DND-41 (cell line): ENCODE results near the gene PEX11G.

Source experiments
- ATAC-seq: fragments of 200-7000 bp; cut with Tn5 transposase; 3 replicates; pipeline ENCODE4 v1.9.1; 2021; ENCODE audit warnings: low read depth; ENCODE audit not compliant: insufficient read depth
- DNase-seq: peaks from one replicate; pipeline ENCODE4 v3.0.0-alpha.2; 2020
- H2AFZ ChIP-seq: 2 replicates; pipeline ENCODE4 v1.6.0; 2012; ENCODE audit warnings: low read depth, low read length
- H3K27ac ChIP-seq: 2 replicates; pipeline ENCODE4 v1.5.1; 2012; ENCODE audit warnings: low read length, inconsistent platforms
- H3K27me3 ChIP-seq: fragments of 200-600 bp; sonication (generic); 2 replicates; pipeline ENCODE4 v1.6.0; 2012; ENCODE audit warnings: low read length, mild to moderate bottlenecking, inconsistent platforms; ENCODE audit not compliant: insufficient read depth, poor library complexity
- H3K36me3 ChIP-seq: 2 replicates; pipeline ENCODE4 v1.5.1; 2012; ENCODE audit warnings: low read length, inconsistent platforms; ENCODE audit not compliant: insufficient read depth
- H3K4me1 ChIP-seq: 2 replicates; pipeline ENCODE4 v1.5.1; 2012; ENCODE audit warnings: mild to moderate bottlenecking, low read length; ENCODE audit not compliant: insufficient read depth
- H3K4me2 ChIP-seq: 2 replicates; pipeline ENCODE4 v1.6.0; 2012; ENCODE audit warnings: mild to moderate bottlenecking, moderate library complexity, low read length, inconsistent platforms; ENCODE audit not compliant: insufficient read depth
- H3K4me3 ChIP-seq, 2 experiments: fragments of 200-600 bp in 1 of 2; shearing (Covaris generic) in 1 of 2; 2 replicates each; pipeline ENCODE4 v1.5.1; 2012 to 2016; ENCODE audit warnings: inconsistent platforms in 2 of 2, low read length in 2 of 2, mild to moderate bottlenecking in 2 of 2, low read depth in 1 of 2, moderate library complexity in 1 of 2
- H3K79me2 ChIP-seq: 2 replicates; pipeline ENCODE4 v1.6.0; 2012; ENCODE audit warnings: low read length, inconsistent platforms; ENCODE audit not compliant: insufficient read depth
- H3K9ac ChIP-seq: 2 replicates; pipeline ENCODE4 v1.6.0; 2012; ENCODE audit warnings: low read depth, mild to moderate bottlenecking, inconsistent platforms, low read length, moderate library complexity
- H3K9me3 ChIP-seq: 2 replicates; pipeline ENCODE4 v1.5.1; 2012; ENCODE audit warnings: low read length, moderate library complexity, mild to moderate bottlenecking, inconsistent platforms; ENCODE audit not compliant: insufficient read depth, severe bottlenecking
- H4K20me1 ChIP-seq: 2 replicates; pipeline ENCODE4 v1.6.0; 2012; ENCODE audit warnings: low read length; ENCODE audit not compliant: insufficient read depth
- EZH2 ChIP-seq: IDR thresholded peaks from 3 replicates; pipeline ENCODE4 v1.6.1; 2012; ENCODE audit warnings: borderline replicate concordance, low read depth, mild to moderate bottlenecking, moderate library complexity, low read length, inconsistent platforms; ENCODE audit not compliant: severe bottlenecking
- TF ChIP-seq, protein P1 (sequence below): IDR thresholded peaks from 2 replicates; pipeline ENCODE4 v1.5.1; 2012; ENCODE audit warnings: borderline replicate concordance, low read length, moderate library complexity, mild to moderate bottlenecking; ENCODE audit not compliant: poor library complexity, severe bottlenecking; ENCODE audit errors: extremely low read depth

PEX11G gene

DNA sequence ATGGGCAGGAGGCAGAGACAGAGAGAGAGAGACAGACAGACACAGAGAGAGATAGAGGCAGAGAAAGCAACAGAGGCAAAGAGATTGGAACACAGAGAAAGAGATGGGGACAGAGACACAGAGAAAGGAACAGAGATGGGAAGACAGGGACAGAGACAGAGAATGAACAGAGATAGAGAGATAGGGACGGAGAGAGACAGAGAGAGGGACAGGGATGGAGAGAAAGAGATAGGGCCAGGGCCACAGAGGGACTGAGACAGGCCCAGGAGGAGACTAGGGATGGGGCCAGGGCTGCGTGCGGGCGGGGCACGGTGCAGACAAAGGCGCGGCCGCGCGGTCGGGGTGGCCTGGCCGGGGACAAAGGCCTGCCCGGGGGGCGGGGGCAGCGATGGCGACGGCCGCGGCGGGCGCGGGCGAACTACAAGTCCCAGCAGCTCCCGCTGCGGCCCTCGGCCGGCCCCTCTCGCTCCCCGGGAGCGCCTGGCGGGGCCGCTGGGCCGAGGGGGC, 26.9 kb upstream of the PEX11G start, which contains the start of gene ZNF358:
Gene ZNF358 (plus strand): TSS at position 459 of the 507 bp plus-strand sequence. CDS start 3,140 bp downstream, outside the sequence.
- Histone ChIP-seq H4K20me1 (no peaks in the 10 kb centered on the region), H2AFZ (peak within 1 kb of the TSS; percentile 89), H3K4me2 (peak within 1 kb of the TSS; percentile 98), H3K9ac (peak within 1 kb of the TSS; percentile 96), H3K4me1 (peaks cover 23% of the 10 kb centered on the region), H3K79me2 (peaks cover 12% of the 10 kb centered on the region), H3K27me3 (no peaks in the 10 kb centered on the region), H3K9me3 (no peaks in the 10 kb centered on the region), H3K4me3 (peak within 1 kb of the TSS; percentile 85 to 91; a peak in 3 of 4 replicates), H3K36me3 (0 out of 2 replicates have a peak, but pooled peaks cover 7% of the 10 kb centered on the region), H3K27ac (peak within 1 kb of the TSS; percentile 77)
- TF ChIP-seq EZH2: no peak
- TF ChIP-seq, protein P1, sequence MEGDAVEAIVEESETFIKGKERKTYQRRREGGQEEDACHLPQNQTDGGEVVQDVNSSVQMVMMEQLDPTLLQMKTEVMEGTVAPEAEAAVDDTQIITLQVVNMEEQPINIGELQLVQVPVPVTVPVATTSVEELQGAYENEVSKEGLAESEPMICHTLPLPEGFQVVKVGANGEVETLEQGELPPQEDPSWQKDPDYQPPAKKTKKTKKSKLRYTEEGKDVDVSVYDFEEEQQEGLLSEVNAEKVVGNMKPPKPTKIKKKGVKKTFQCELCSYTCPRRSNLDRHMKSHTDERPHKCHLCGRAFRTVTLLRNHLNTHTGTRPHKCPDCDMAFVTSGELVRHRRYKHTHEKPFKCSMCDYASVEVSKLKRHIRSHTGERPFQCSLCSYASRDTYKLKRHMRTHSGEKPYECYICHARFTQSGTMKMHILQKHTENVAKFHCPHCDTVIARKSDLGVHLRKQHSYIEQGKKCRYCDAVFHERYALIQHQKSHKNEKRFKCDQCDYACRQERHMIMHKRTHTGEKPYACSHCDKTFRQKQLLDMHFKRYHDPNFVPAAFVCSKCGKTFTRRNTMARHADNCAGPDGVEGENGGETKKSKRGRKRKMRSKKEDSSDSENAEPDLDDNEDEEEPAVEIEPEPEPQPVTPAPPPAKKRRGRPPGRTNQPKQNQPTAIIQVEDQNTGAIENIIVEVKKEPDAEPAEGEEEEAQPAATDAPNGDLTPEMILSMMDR: no peak
- ATAC-seq (peak; percentile 96), DNase-seq (peak; percentile 70)

DNA sequence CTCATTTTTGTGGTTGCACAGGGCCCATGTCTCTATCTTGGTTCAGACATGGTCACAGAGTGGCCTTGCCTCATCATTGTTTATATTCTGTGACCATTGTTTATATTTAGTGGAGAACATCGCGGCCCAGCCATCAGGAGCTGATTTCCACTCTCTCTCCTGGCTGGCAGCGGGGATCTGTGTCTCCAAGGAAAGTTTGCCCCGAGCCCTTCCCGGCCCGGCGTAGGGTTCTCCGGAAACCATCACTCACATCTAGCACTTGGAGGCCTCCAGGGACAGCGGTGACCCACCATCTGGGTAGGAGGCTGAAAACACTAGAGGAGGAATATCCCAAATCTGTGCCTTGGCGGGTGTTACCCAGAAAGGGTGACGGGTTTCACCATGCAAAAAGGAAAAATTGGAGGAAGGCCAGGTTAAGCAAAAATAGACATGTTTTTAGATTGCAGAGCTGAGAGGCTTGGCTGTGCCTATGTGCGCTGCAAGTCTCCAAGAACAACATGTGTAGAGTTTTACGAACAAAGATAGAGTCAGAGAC, 26.3 kb upstream of the PEX11G start:
- Histone ChIP-seq H4K20me1 (no peaks in the 10 kb centered on the region), H3K79me2 (peaks cover 12% of the 10 kb centered on the region), H3K9ac (peak overlapping the region; percentile 56), H3K27me3 (no peaks in the 10 kb centered on the region), H3K9me3 (no peaks in the 10 kb centered on the region), H3K27ac (peak overlapping the region; percentile 57), H3K4me1 (peaks cover 23% of the 10 kb centered on the region), H3K4me2 (peak overlapping the region; percentile 60), H2AFZ (peak overlapping the region; percentile 89), H3K4me3 (peak overlapping the region; percentile 10 to 62; a peak in 3 of 4 replicates), H3K36me3 (0 out of 2 replicates have a peak, but pooled peaks cover 6% of the 10 kb centered on the region)
- DNase-seq (no peak), ATAC-seq (no peak)
- TF ChIP-seq EZH2: no peak
- TF ChIP-seq, protein P1: no peak

DNA sequence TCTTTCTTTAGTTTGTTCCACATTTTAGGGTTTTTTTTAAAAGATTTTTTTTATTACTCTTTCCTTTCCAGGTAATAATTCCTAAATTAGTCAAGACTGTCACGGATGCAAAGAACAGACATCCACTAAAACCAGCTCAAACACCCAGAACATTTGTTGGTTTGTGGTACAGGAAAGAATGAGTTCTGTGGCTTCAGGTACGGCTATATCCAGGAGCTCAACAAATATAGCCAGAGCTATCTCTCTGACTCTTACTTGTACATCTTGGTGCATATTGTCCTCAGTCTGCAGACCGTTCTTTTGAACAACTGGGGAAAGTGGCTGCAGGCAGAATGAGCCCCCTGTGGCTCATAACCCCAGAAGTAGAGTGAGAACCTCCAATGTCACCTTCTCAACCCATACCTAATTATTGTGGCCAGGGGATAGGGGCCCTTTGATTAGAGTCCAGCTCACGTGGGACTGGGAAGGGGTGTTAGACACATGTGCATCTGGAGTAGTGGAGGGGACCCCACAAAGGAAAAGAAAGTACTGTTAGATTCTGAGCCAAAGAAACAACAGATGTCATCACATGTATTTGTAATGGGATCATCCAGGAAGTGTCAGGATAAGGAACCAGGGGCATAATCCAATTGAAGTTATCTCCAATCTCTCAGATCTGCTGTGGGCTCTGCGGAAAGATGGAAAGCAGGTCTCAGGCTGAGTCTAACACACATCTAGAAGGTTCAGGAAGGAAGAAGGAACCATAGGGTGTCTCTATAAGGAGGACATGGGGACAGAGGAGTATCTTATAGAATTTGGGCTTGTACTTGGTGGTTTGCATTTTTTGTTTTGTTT, 25.2 kb upstream of the PEX11G start:
- Histone ChIP-seq H3K4me3 (no peak overlapping the region), H3K27ac (no peak overlapping the region), H3K4me1 (peaks cover 23% of the 10 kb centered on the region), H3K4me2 (no peak overlapping the region), H3K9ac (no peak overlapping the region), H3K36me3 (no peaks in the 10 kb centered on the region), H3K9me3 (no peaks in the 10 kb centered on the region), H4K20me1 (no peaks in the 10 kb centered on the region), H3K27me3 (no peaks in the 10 kb centered on the region), H2AFZ (no peak overlapping the region), H3K79me2 (peaks cover 12% of the 10 kb centered on the region)
- TF ChIP-seq, protein P1: no peak
- no peak for TF ChIP-seq EZH2
- ATAC-seq (no peak), DNase-seq (no peak)
